Astrocyte (in vitro differentiated cells and primary cell): ENCODE data around the gene HNRNPK.

Source experiments
- EZH2 ChIP-seq: IDR thresholded peaks from 2 replicates; pipeline ENCODE4 v1.6.1; 2012; ENCODE audit warnings: mild to moderate bottlenecking, low read length, inconsistent platforms; ENCODE audit not compliant: insufficient read depth
- TF ChIP-seq, protein P1 (sequence below): IDR thresholded peaks from 2 replicates; pipeline ENCODE4 v1.5.1; 2011; ENCODE audit warnings: low read depth, mild to moderate bottlenecking, inconsistent platforms, low read length, moderate library complexity; ENCODE audit not compliant: insufficient read depth

- TF ChIP-seq, protein P1, sequence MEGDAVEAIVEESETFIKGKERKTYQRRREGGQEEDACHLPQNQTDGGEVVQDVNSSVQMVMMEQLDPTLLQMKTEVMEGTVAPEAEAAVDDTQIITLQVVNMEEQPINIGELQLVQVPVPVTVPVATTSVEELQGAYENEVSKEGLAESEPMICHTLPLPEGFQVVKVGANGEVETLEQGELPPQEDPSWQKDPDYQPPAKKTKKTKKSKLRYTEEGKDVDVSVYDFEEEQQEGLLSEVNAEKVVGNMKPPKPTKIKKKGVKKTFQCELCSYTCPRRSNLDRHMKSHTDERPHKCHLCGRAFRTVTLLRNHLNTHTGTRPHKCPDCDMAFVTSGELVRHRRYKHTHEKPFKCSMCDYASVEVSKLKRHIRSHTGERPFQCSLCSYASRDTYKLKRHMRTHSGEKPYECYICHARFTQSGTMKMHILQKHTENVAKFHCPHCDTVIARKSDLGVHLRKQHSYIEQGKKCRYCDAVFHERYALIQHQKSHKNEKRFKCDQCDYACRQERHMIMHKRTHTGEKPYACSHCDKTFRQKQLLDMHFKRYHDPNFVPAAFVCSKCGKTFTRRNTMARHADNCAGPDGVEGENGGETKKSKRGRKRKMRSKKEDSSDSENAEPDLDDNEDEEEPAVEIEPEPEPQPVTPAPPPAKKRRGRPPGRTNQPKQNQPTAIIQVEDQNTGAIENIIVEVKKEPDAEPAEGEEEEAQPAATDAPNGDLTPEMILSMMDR, result no peak
- no peak for TF ChIP-seq EZH2
Observed at GRCh38 chr9:83988411-83988810, 8.4 kb upstream of the HNRNPK start.
